Gastrocnemius medialis (tissue), 4 donors: ENCODE results near the gene MESP1.

Source experiments
- POLR2A ChIP-seq, 2 donors: fragments of 450-650 bp; IDR thresholded peaks; one replicate each; pipeline ENCODE4 v1.6.1; 2017; ENCODE audit warnings: antibody characterized with exemption in 2 of 2, mild to moderate bottlenecking in 2 of 2, moderate library complexity in 2 of 2
- TF ChIP-seq, protein P1 (sequence below), 5 experiments: fragments of 450-650 bp in 3 of 5; fragments of 200-600 bp in 2 of 5; sonication (generic) in 2 of 5; IDR thresholded peaks in 4 of 5; conservative IDR thresholded peaks in 1 of 5; 1 replicate in 4 of 5; 2 replicates in 1 of 5; pipeline ENCODE4 v1.5.1; 2016 to 2019; ENCODE audit warnings: antibody characterized with exemption in 5 of 5, mild to moderate bottlenecking in 3 of 5, moderate library complexity in 3 of 5

- no peak for TF ChIP-seq POLR2A (IDR thresholded peaks at IDR 0.05)
- TF ChIP-seq, protein P1, sequence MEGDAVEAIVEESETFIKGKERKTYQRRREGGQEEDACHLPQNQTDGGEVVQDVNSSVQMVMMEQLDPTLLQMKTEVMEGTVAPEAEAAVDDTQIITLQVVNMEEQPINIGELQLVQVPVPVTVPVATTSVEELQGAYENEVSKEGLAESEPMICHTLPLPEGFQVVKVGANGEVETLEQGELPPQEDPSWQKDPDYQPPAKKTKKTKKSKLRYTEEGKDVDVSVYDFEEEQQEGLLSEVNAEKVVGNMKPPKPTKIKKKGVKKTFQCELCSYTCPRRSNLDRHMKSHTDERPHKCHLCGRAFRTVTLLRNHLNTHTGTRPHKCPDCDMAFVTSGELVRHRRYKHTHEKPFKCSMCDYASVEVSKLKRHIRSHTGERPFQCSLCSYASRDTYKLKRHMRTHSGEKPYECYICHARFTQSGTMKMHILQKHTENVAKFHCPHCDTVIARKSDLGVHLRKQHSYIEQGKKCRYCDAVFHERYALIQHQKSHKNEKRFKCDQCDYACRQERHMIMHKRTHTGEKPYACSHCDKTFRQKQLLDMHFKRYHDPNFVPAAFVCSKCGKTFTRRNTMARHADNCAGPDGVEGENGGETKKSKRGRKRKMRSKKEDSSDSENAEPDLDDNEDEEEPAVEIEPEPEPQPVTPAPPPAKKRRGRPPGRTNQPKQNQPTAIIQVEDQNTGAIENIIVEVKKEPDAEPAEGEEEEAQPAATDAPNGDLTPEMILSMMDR (IDR thresholded peaks at IDR 0.05 in 4 of 5, conservative IDR thresholded peaks at IDR 0.05 in 1 of 5) = no peak
Measured at GRCh38 chr15:89754361-89755154, 3.5 kb upstream of the MESP1 start.
